Activated T-helper 2 cell treated with anti-CD3 and anti-CD28 coated beads, Interferon-gamma antibody, Interleukin-2, Interleukin-4, amounts not matched to agents 10 μg/mL and 5 μg/mL and 100 μg/mL, durations not matched to agents 14 hours and 24 hours and 36 hours (primary cell): ENCODE measurements around the gene TRIM42. TPM values are rescaled to one million over a fixed set of nuclear protein-coding genes. Genes with fewer than 3 reads are reported as not detected.

Source experiments
- DNase-seq: peaks from one replicate; pipeline ENCODE4 v3.0.0; 2021; ENCODE audit warnings: low spot score
- H3K27ac Mint-ChIP-seq: one replicate; pipeline ENCODE4 v1.8.0; 2021; ENCODE audit warnings: mixed read lengths
- H3K27me3 Mint-ChIP-seq: one replicate; pipeline ENCODE4 v1.8.0; 2021; ENCODE audit warnings: low read depth, mixed read lengths
- H3K36me3 Mint-ChIP-seq: one replicate; pipeline ENCODE4 v1.8.0; 2021; ENCODE audit warnings: low read depth, mixed read lengths
- H3K4me1 Mint-ChIP-seq: one replicate; pipeline ENCODE4 v1.8.0; 2021; ENCODE audit warnings: low read depth, mixed read lengths
- H3K4me3 Mint-ChIP-seq: one replicate; pipeline ENCODE4 v1.8.0; 2021; ENCODE audit warnings: low read depth, mild to moderate bottlenecking, moderate library complexity, mixed read lengths
- H3K9me3 Mint-ChIP-seq: one replicate; pipeline ENCODE4 v1.8.0; 2021; ENCODE audit warnings: mixed read lengths
- intact Hi-C: fragments of 100-400 bp; cut with micrococcal nuclease; formaldehyde crosslinking; loops from one replicate; pipeline ENCODE4 v1.15.1; 2023
- total RNA-seq: library from RNA; stranded (reverse); gene quantifications from 2 replicates; pipeline ENCODE4 v1.2.3, GENCODE V29; 2022

TRIM42 gene
- total RNA-seq, 1 donor from 2014 or later: not detected

DNA sequence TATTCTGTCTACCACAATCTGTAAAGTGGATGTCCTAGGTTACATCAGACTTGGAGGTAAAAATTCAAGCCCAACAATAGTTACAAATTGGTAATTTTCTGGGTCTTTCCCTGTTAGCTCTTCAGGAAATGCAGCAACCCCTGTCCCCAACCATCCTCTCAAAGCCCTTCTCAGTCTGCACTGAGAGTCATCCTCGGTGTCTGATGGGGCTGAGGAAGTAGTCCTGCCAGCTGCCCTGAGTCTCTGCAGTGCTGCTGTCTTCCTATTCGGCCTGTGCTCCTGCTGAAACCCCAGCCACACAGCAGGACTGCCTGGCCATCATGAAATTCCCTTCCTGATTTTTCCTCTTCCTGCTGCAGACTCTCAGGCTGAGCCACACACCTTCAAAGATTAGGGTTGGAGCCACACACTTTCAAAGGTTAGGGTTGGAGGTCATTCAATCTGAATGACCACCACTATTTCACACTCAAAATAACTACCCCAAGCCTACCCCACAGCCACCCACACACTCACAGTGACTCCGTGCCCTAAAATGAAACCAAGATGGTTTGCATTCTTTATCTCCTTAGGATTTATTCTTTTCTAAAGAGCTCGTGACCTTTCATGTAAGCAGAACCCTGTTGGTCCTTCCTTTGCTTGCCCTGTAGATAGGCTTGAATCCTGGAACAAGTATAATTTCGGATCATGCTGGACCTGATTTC is 17.6 kb downstream of the TRIM42 start:
- peaks cover 4% of the 10 kb centered on the region for H3K27me3 Mint-ChIP-seq
- no peak overlapping the region for H3K27ac Mint-ChIP-seq
- H3K4me3 Mint-ChIP-seq: no peak overlapping the region
- intact Hi-C loops: no loop called here
- no peaks in the 10 kb centered on the region for H3K4me1 Mint-ChIP-seq
- DNase-seq: no peak
- no peaks in the 10 kb centered on the region for H3K9me3 Mint-ChIP-seq
- H3K36me3 Mint-ChIP-seq: no peaks in the 10 kb centered on the region

DNA sequence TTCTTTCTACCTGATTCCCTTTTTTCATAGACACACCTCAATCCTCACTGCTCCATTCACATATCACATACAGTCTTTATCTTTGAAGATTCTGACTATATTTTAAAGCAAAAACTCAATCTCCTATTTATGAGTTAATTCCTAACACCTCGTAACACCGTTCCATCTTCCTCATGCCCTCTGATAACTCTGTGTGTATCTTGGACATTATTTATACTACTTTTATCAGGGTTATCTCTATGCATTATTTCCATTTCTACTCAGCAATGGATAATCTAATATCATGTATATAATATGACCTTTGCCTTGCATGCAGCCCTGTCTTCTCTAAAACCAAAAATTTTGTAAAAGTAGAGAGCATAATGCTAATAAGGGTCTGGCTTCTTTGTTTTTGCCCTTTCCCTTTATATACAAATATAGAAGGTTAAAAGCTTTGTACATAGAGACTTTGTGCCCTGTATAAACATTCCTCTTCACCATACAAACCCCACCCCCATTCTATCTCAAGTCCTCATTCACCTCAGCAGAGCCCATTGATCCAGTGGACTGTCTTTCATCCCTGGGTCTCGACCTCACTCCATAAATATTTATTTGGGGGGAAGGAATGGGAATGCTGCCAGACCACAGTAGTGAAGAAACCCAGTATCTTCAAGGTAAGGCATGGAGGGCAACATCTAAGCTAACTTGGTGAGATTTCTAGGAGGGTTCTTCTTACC is 21.8 kb downstream of the TRIM42 start:
- DNase-seq: no peak
- H3K4me1 Mint-ChIP-seq: no peaks in the 10 kb centered on the region
- no peak overlapping the region for H3K4me3 Mint-ChIP-seq
- intact Hi-C loops: no loop called here
- H3K9me3 Mint-ChIP-seq: no peaks in the 10 kb centered on the region
- H3K27me3 Mint-ChIP-seq: peaks cover 9% of the 10 kb centered on the region
- H3K36me3 Mint-ChIP-seq: no peaks in the 10 kb centered on the region
- no peak overlapping the region for H3K27ac Mint-ChIP-seq

DNA sequence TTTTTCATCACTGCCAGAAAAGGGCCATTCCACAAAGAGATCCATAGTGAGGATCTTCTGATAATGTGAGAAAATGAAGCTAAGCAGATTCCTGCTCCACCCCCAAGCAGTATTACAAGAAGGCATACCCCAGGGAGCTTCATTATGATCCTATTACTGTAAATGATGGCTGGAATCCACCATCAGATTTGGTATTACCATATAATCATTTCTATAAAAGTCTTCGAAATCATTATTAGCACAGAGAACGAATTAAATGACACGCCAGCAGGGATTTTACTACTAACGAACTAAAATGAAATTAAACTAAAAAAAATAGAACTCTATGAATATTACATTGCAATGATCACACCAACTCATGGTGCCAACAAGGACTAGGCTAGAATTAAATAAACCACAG is 24.4 kb downstream of the TRIM42 start:
- Mint-ChIP-seq H3K4me3 (no peak overlapping the region), H3K9me3 (no peaks in the 10 kb centered on the region)
- intact Hi-C loops: no loop called here

DNA sequence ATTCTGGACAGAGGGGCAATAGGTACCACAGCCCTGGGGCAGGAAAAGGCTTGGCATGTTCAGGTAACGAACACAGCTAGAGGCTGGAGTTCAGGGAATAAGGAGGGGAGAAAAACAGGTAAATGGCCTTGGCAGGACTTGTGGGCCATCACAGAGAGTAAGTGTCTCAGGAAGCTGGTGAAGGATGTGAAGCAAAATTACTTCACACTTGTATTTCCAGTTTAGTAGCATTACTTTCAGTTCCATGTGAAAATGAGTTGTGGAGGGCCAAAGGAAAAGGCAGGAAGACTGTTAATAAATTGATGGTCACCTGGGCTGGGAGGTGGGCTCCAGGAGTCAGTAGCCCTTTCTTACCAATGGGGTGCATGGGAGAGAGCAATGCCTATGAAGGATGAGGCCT is 25.6 kb downstream of the TRIM42 start:
- DNase-seq: no peak
- no peak overlapping the region for H3K27ac Mint-ChIP-seq
- H3K4me3 Mint-ChIP-seq: no peak overlapping the region
- no peaks in the 10 kb centered on the region for H3K36me3 Mint-ChIP-seq
- H3K27me3 Mint-ChIP-seq: peaks cover 11% of the 10 kb centered on the region
- no peaks in the 10 kb centered on the region for H3K9me3 Mint-ChIP-seq
- no peaks in the 10 kb centered on the region for H3K4me1 Mint-ChIP-seq
- intact Hi-C loops: no loop called here

More for the DNA sequence above, 24.4 kb downstream of the TRIM42 start:
- Mint-ChIP-seq H3K36me3 (no peaks in the 10 kb centered on the region), H3K27ac (no peak overlapping the region), H3K4me1 (no peaks in the 10 kb centered on the region), H3K27me3 (peaks cover 9% of the 10 kb centered on the region)
- DNase-seq: no peak

DNA sequence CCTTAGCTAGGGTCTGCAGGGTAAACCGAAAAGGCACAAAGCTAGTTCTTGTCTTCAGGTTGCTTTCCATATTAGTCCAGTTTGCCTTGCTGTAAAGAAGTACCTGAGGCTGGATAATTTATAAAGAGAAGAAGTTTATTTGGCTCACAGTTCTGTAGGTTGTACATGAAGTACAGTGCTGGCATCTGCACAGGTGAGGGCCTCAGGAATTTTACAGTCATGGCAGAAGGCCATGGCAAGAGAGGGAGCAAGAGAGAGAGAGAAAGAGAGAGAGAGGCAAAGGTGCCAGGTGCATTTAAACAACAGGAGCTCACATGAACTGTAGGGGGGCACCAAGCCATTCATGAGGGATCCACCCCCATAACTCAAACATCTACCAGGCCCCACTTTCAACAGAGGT is 26.9 kb downstream of the TRIM42 start:
- no peak overlapping the region for H3K27ac Mint-ChIP-seq
- DNase-seq: no peak
- H3K36me3 Mint-ChIP-seq: no peaks in the 10 kb centered on the region
- H3K9me3 Mint-ChIP-seq: no peaks in the 10 kb centered on the region
- H3K4me3 Mint-ChIP-seq: no peak overlapping the region
- intact Hi-C loops: no loop called here
- no peaks in the 10 kb centered on the region for H3K4me1 Mint-ChIP-seq
- H3K27me3 Mint-ChIP-seq: peaks cover 12% of the 10 kb centered on the region

DNA sequence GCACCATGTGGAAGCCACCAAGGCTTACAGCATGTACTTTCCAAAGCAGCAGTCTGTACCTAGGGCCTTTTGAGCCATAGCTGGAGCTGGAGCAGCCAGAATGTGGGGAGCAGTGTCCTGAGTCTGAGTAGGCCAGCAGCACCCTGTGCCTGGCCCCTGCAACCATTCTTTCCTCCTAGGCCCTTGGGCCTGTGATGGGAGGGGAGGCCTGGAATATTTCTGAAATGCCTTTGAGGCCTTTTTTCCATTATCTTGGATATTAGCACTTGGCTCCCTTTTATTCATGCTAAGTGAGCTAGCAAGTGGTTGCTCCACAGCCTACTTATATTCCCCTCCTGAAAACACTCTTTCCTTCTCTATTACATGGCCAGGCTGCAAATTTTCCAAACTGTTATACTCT is 28.1 kb downstream of the TRIM42 start:
- H3K27ac Mint-ChIP-seq: no peak overlapping the region
- H3K4me1 Mint-ChIP-seq: no peaks in the 10 kb centered on the region
- H3K4me3 Mint-ChIP-seq: no peak overlapping the region
- H3K27me3 Mint-ChIP-seq: peaks cover 15% of the 10 kb centered on the region
- H3K9me3 Mint-ChIP-seq: no peaks in the 10 kb centered on the region
- intact Hi-C loops: no loop called here
- no peak for DNase-seq
- no peaks in the 10 kb centered on the region for H3K36me3 Mint-ChIP-seq

- DNase-seq: no peak
- Mint-ChIP-seq H3K27ac (no peak overlapping the region), H3K9me3 (no peaks in the 10 kb centered on the region), H3K4me3 (no peak overlapping the region), H3K27me3 (peaks cover 15% of the 10 kb centered on the region), H3K36me3 (no peaks in the 10 kb centered on the region), H3K4me1 (no peaks in the 10 kb centered on the region)
- intact Hi-C loops: no loop called here
Measured at GRCh38 chr3:140706360-140706759, 28.5 kb downstream of the TRIM42 start.

GRCh38 chr3:140708815-140709214 is 31.0 kb downstream of the TRIM42 start:
- no peak overlapping the region for H3K4me3 Mint-ChIP-seq
- intact Hi-C loops: no loop called here
- DNase-seq: no peak
- peaks cover 15% of the 10 kb centered on the region for H3K27me3 Mint-ChIP-seq
- H3K4me1 Mint-ChIP-seq: peaks cover 7% of the 10 kb centered on the region
- no peaks in the 10 kb centered on the region for H3K9me3 Mint-ChIP-seq
- H3K27ac Mint-ChIP-seq: no peak overlapping the region
- H3K36me3 Mint-ChIP-seq: no peaks in the 10 kb centered on the region

DNA sequence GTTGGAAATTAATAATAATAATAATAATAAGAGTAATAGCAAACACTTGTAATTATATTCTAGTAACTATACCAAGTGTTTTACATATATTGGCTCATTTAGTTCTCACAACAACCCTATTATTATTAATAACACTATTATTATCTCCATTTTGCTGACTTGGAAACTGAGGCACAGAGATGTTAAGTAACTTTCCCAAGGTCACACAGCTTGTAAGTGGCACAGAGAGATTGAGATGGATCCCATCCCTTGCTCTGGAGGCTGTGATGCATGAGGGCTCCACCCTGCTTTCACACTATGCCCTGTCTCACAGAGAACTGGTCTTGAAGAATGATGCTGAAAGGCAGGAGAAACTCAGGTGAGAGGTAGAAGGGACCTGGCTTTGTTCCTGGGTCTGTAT is 31.9 kb downstream of the TRIM42 start:
- no peaks in the 10 kb centered on the region for H3K36me3 Mint-ChIP-seq
- DNase-seq: no peak
- H3K9me3 Mint-ChIP-seq: no peaks in the 10 kb centered on the region
- intact Hi-C loops: no loop called here
- H3K27ac Mint-ChIP-seq: no peak overlapping the region
- peaks cover 15% of the 10 kb centered on the region for H3K4me1 Mint-ChIP-seq
- H3K27me3 Mint-ChIP-seq: peaks cover 15% of the 10 kb centered on the region
- H3K4me3 Mint-ChIP-seq: no peak overlapping the region

DNA sequence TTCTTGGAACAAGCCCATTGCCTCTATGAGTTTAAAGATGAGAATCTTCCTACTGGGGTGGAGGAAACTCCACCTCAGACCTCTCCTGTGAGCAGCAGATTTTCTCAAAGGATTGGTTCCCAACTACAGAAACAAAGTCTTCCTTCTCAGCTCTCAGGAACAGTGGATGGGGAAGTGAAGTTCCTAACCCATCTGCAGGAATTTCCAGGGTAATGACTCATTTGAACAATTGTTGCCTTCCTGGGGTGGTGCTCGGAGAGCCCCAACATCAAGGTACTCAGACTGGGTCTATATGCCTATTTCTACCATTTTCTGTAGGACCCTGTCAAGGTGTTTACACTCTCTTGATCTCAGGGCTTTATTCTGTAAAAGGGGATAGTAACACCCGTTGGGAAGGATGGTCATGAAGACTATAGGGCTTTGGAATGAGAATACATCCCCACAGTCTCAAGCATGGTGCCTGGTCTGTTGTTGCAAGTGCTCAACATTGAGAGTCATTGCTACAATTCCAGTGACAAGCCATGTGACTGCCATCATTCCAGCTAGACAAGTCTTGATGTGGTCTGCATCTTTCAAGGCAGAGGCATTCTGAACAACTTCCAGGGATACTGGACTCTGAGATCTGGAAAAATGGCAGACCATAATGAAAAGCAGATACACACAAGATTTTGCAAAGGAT is 33.0 kb downstream of the TRIM42 start:
- no peak overlapping the region for H3K4me3 Mint-ChIP-seq
- H3K27me3 Mint-ChIP-seq: peaks cover 17% of the 10 kb centered on the region
- intact Hi-C loops: no loop called here
- no peaks in the 10 kb centered on the region for H3K36me3 Mint-ChIP-seq
- no peaks in the 10 kb centered on the region for H3K9me3 Mint-ChIP-seq
- H3K27ac Mint-ChIP-seq: no peak overlapping the region
- peaks cover 15% of the 10 kb centered on the region for H3K4me1 Mint-ChIP-seq
- DNase-seq: no peak

DNA sequence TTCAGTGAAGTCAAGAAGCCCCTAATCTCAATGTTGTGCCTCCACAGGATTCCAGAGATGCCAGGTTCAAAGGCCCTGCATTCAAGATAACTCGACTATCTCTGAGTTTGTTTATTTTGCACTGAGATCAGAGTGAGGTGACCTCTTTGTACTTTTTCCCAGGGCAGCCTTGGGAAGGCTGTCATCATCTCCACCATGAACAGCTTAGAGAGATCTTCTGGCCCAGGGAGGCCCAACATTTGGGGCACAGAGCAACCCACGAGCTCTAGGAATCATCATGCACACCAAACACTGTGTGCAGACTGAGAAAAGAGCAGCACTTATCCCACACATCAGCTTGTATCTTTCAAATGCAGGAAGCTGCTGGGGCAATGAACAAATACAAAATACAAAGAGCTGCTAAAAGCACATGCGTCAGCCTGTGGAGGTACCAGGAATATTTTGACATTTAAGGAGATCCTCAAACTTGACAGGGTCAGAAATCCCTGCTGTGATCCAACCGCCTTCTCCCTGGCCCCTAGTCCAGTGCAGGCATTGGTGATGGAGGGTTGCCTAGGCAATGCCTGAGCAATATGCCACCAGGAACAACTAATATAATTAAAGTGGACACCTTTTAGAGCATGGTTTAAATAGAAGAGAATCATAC is 33.6 kb downstream of the TRIM42 start:
- DNase-seq: no peak
- Mint-ChIP-seq H3K4me1 (peaks cover 15% of the 10 kb centered on the region), H3K9me3 (no peaks in the 10 kb centered on the region), H3K4me3 (no peak overlapping the region), H3K27ac (no peak overlapping the region), H3K27me3 (peaks cover 17% of the 10 kb centered on the region), H3K36me3 (no peaks in the 10 kb centered on the region)
- intact Hi-C loops: no loop called here

DNA sequence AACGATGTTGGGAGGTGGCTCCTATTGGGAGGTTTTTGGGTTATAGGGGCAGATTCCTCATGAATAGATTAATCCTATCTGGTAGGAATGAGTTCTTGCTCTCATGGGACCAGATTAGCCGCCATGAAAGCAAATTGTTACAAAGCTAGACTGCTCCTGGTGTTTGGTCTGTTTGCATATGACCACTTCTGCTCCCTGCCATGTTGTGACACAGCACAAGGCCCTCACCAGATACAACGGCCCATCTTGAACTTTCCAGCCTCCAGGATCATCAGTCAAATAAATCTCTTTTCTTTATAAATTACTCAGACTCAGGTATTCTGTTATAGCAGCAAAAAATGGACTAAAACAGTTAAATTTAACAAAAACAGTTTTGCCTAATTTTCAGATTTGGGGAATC is 34.4 kb downstream of the TRIM42 start:
- no peak for DNase-seq
- H3K4me1 Mint-ChIP-seq: peaks cover 15% of the 10 kb centered on the region
- no peak overlapping the region for H3K27ac Mint-ChIP-seq
- no peaks in the 10 kb centered on the region for H3K9me3 Mint-ChIP-seq
- H3K4me3 Mint-ChIP-seq: no peak overlapping the region
- peaks cover 17% of the 10 kb centered on the region for H3K27me3 Mint-ChIP-seq
- intact Hi-C loops: no loop called here
- no peaks in the 10 kb centered on the region for H3K36me3 Mint-ChIP-seq

- intact Hi-C loops: no loop called here
- Mint-ChIP-seq H3K36me3 (no peaks in the 10 kb centered on the region), H3K4me3 (no peak overlapping the region), H3K4me1 (peaks cover 15% of the 10 kb centered on the region), H3K27me3 (peaks cover 12% of the 10 kb centered on the region), H3K9me3 (no peaks in the 10 kb centered on the region), H3K27ac (no peak overlapping the region)
- DNase-seq: no peak
Measured at GRCh38 chr3:140715035-140715434, 37.2 kb downstream of the TRIM42 start.
